Naive B cell (primary cell): ENCODE data around the gene ST6GALNAC3. TPM values are rescaled to one million over a fixed set of nuclear protein-coding genes. Genes with fewer than 3 reads are reported as not detected.

Experiments used
- ATAC-seq, 2 donors: fragments of 150-1000 bp; cut with Tn5 transposase; 2 replicates each; pipeline ENCODE4 v1.10.0; 2021; ENCODE audit warnings: low read depth in 2 of 2, mild to moderate bottlenecking in 2 of 2, moderate library complexity in 2 of 2
- DNase-seq: peaks from one replicate; pipeline ENCODE4 v3.0.0; 2022
- H3K27ac Mint-ChIP-seq, 6 donors: one replicate each; pipeline ENCODE4 v1.8.0; 2020 to 2022; ENCODE audit warnings: mild to moderate bottlenecking in 6 of 6, mixed read lengths in 6 of 6, moderate library complexity in 5 of 6, inconsistent platforms in 2 of 6
- H3K27me3 Mint-ChIP-seq, 3 donors: one replicate each; pipeline ENCODE4 v1.8.0; 2021 to 2022; ENCODE audit warnings: mixed read lengths in 3 of 3, mild to moderate bottlenecking in 1 of 3
- H3K36me3 Mint-ChIP-seq, 2 donors: one replicate each; pipeline ENCODE4 v1.8.0; 2020 to 2022; ENCODE audit warnings: mixed read lengths in 2 of 2, inconsistent platforms in 1 of 2, mild to moderate bottlenecking in 1 of 2
- H3K4me1 Mint-ChIP-seq, 3 donors: one replicate each; pipeline ENCODE4 v1.8.0; 2020 to 2022; ENCODE audit warnings: mixed read lengths in 3 of 3, inconsistent platforms in 1 of 3, mild to moderate bottlenecking in 1 of 3, moderate library complexity in 1 of 3
- H3K4me3 Mint-ChIP-seq, 8 donors: one replicate each; pipeline ENCODE4 v1.8.0; 2020 to 2022; ENCODE audit warnings: mild to moderate bottlenecking in 8 of 8, mixed read lengths in 8 of 8, moderate library complexity in 8 of 8, inconsistent platforms in 2 of 8
- H3K9me3 Mint-ChIP-seq, 7 donors: one replicate each; pipeline ENCODE4 v1.8.0; 2020 to 2022; ENCODE audit warnings: mixed read lengths in 7 of 7, mild to moderate bottlenecking in 5 of 7, inconsistent platforms in 2 of 7, moderate library complexity in 1 of 7
- polyA plus RNA-seq, 6 donors: library from polyadenylated mRNA; unstranded; fragments of 300-500 nt; fragmentation: Illumina TruSeq; gene quantifications; one replicate each; pipeline ENCODE4 v1.2.3, GENCODE V29; 2021; ENCODE audit warnings: low read depth in 6 of 6

Gene ST6GALNAC3
- polyA plus RNA-seq, 6 donors from 2014 or later = 3.8 to 12.9 (median 10.5) TPM

DNA sequence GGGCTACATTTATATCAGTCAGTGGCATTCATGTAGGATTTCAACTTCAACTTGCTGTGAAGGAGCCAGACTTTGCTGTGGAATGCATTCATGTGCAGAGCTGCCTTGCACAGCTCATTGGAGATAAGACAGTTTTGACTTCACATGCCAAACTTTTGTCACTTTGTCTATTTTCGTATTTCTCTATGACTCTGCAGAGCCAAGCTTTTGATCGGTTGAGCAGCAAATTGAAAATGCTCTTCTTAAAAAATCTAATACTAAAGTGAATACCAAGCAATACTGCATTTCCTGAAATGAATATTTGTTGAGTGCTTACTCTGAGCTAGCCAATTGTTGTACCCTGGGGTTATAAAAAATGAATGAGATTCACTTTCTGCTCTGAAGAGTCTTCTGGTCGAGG, 388.7 kb downstream of the ST6GALNAC3 start:
- H3K9me3 Mint-ChIP-seq = peaks cover 0 to 10% (median 2%) of the 10 kb centered on the region in 7 donors
- H3K4me1 Mint-ChIP-seq = peaks cover 0 to 4% (median 4%) of the 10 kb centered on the region in 3 donors
- no peak overlapping the region for H3K4me3 Mint-ChIP-seq
- no peak overlapping the region for H3K27ac Mint-ChIP-seq
- no peak for DNase-seq
- H3K27me3 Mint-ChIP-seq = no peaks in the 10 kb centered on the region
- ATAC-seq = no peak
- no peaks in the 10 kb centered on the region for H3K36me3 Mint-ChIP-seq

GRCh38 chr1:76463849-76464248, 389.3 kb downstream of the ST6GALNAC3 start:
- peaks cover 0 to 4% (median 4%) of the 10 kb centered on the region in 3 donors for H3K4me1 Mint-ChIP-seq
- DNase-seq (no peak), ATAC-seq (no peak)
- peaks cover 0 to 9% (median 2%) of the 10 kb centered on the region in 7 donors for H3K9me3 Mint-ChIP-seq
- peak overlapping the region in 1 of 6 donors; percentile 75 for H3K27ac Mint-ChIP-seq
- no peak overlapping the region for H3K4me3 Mint-ChIP-seq
- H3K36me3 Mint-ChIP-seq = no peaks in the 10 kb centered on the region
- no peaks in the 10 kb centered on the region for H3K27me3 Mint-ChIP-seq

DNA sequence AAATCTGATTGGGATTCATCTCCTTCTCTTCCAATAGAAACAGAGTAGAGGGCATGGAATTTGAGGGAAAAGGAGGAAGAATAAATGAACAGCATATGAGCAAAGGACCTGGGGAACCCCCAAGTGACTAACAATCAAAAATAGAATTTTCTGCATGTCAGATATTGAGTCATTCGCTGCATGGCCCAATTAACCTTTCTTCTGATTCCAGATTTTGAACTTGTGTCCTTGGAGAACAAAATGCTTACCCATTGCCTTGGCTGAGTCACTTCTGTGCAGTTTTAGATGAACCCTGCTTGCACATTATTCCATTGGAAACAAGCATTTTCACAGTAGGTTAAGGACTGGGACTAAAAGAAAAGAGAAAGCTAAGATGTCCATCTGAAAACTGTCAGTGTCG, 390.5 kb downstream of the ST6GALNAC3 start:
- no peaks in the 10 kb centered on the region for H3K9me3 Mint-ChIP-seq
- H3K4me1 Mint-ChIP-seq = peaks cover 0 to 4% (median 4%) of the 10 kb centered on the region in 3 donors
- no peak overlapping the region for H3K27ac Mint-ChIP-seq
- no peak overlapping the region for H3K4me3 Mint-ChIP-seq
- H3K27me3 Mint-ChIP-seq = no peaks in the 10 kb centered on the region
- no peak for DNase-seq
- ATAC-seq = no peak
- H3K36me3 Mint-ChIP-seq = no peaks in the 10 kb centered on the region

DNA sequence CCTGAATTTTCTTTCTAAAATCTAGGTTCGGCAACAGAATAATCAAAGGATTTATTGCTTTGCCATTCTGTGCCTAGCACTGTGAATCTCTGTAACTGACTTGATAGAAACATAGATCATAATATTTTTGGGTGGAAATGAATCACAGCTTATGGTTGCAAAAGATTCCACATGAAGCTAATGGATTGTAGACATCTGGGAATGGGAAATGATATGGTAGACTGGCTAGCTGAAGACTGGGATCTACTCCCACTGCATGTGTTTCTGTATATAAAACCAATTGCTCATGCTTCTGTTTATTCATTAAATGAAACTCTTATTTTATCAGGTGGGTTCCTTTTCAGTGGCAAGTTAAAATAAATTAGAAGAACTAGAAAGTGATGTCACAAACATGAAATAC, 395.6 kb downstream of the ST6GALNAC3 start:
- Mint-ChIP-seq H3K4me3 (no peak overlapping the region), H3K9me3 (peaks cover 0 to 7% (median 0%) of the 10 kb centered on the region in 7 donors), H3K4me1 (no peaks in the 10 kb centered on the region)

GRCh38 chr1:76471536-76471935, 397.0 kb downstream of the ST6GALNAC3 start:
- Mint-ChIP-seq H3K9me3 (peaks cover 0 to 7% (median 6%) of the 10 kb centered on the region in 7 donors), H3K27ac (no peak overlapping the region), H3K4me1 (no peaks in the 10 kb centered on the region), H3K36me3 (peaks cover 5 to 8% of the 10 kb centered on the region in 2 donors), H3K4me3 (no peak overlapping the region), H3K27me3 (no peaks in the 10 kb centered on the region)
- DNase-seq (no peak), ATAC-seq (no peak)

More for the DNA sequence above, 395.6 kb downstream of the ST6GALNAC3 start:
- no peak for ATAC-seq
- H3K36me3 Mint-ChIP-seq = peaks cover 5 to 8% of the 10 kb centered on the region in 2 donors
- no peak overlapping the region for H3K27ac Mint-ChIP-seq
- no peak for DNase-seq
- no peaks in the 10 kb centered on the region for H3K27me3 Mint-ChIP-seq

DNA sequence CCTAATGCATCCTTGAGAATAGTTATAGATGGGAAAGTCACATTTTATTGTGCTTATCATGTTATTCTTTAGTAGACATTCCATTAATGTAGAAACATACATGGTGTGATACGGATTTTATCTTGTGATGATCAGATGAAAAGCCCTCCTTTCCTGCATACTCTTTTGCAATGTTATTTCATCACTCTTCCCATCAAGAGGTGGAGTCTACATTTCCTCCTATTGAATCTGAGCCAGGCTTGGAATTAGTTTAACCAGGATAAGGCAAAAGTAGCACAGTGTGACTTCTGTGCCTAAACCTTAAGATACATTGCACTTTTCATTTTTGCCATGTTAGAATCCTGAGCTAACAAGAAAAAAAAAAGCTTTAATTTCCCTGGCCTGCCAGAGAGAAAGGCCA, 399.0 kb downstream of the ST6GALNAC3 start:
- DNase-seq (no peak), ATAC-seq (no peak)
- H3K27me3 Mint-ChIP-seq = no peaks in the 10 kb centered on the region
- H3K4me1 Mint-ChIP-seq = no peaks in the 10 kb centered on the region
- H3K36me3 Mint-ChIP-seq = peaks cover 8 to 13% of the 10 kb centered on the region in 2 donors
- no peak overlapping the region for H3K27ac Mint-ChIP-seq
- peaks cover 0 to 7% (median 6%) of the 10 kb centered on the region in 7 donors for H3K9me3 Mint-ChIP-seq
- H3K4me3 Mint-ChIP-seq = no peak overlapping the region

DNA sequence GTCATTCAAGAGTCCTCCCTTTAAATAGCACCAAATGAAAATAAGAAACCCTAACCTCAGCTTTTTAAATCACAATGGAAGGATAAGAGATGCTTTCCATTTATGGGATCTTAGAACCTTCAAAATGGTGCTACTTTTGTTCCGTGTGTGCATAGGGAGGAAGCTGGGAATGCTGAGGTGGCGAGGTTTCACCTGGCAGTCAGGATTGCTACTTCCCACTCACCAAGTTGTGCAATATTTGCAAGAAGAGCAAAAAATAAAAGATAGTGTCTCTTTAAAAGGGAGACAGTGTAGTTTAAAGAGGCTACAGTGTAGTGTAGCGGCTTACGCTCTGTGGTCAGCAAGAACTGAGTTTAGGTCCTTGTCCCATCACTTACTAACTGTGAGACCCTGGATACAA, 400.4 kb downstream of the ST6GALNAC3 start:
- peaks cover 0 to 11% (median 6%) of the 10 kb centered on the region in 7 donors for H3K9me3 Mint-ChIP-seq
- H3K27ac Mint-ChIP-seq = no peak overlapping the region
- H3K36me3 Mint-ChIP-seq = peaks cover 8 to 13% of the 10 kb centered on the region in 2 donors
- ATAC-seq (no peak), DNase-seq (no peak)
- no peak overlapping the region for H3K4me3 Mint-ChIP-seq
- no peaks in the 10 kb centered on the region for H3K4me1 Mint-ChIP-seq
- no peaks in the 10 kb centered on the region for H3K27me3 Mint-ChIP-seq

- Mint-ChIP-seq H3K27me3 (no peaks in the 10 kb centered on the region), H3K36me3 (peaks cover 8% of the 10 kb centered on the region in 2 donors), H3K4me1 (peaks cover 13 to 15% (median 14%) of the 10 kb centered on the region in 3 donors), H3K9me3 (peaks cover 0 to 11% (median 6%) of the 10 kb centered on the region in 7 donors), H3K4me3 (no peak overlapping the region), H3K27ac (no peak overlapping the region)
- ATAC-seq (no peak), DNase-seq (no peak)
Observed at GRCh38 chr1:76477156-76477555, 402.6 kb downstream of the ST6GALNAC3 start.

DNA sequence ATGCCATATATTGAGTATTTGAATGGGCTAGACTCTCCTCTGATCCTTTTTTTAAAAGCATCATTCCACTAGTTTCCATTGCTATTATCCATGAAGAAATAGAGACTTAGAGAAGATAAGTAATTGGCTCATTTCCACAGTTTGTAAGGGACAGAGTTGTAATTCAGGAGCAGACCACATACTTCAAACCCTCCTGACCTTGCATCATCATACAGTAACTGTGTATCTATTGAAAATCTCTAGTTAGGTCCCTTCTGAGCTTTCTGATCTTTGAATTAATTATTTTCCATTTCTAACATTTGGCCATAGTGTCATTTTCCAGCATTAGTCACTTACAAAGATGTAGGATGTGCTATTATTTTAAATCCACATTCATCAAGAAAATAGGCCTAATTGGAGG, 406.3 kb downstream of the ST6GALNAC3 start:
- no peak overlapping the region for H3K27ac Mint-ChIP-seq
- peaks cover 14 to 22% (median 15%) of the 10 kb centered on the region in 3 donors for H3K4me1 Mint-ChIP-seq
- peaks cover 0 to 8% (median 2%) of the 10 kb centered on the region in 7 donors for H3K9me3 Mint-ChIP-seq
- H3K36me3 Mint-ChIP-seq = peaks cover 0 to 8% of the 10 kb centered on the region in 2 donors
- H3K27me3 Mint-ChIP-seq = no peaks in the 10 kb centered on the region
- ATAC-seq (no peak), DNase-seq (no peak)
- no peak overlapping the region for H3K4me3 Mint-ChIP-seq

GRCh38 chr1:76481672-76482071, 407.1 kb downstream of the ST6GALNAC3 start:
- peaks cover 0 to 6% (median 2%) of the 10 kb centered on the region in 7 donors for H3K9me3 Mint-ChIP-seq
- peaks cover 14 to 24% (median 15%) of the 10 kb centered on the region in 3 donors for H3K4me1 Mint-ChIP-seq
- DNase-seq = no peak
- no peaks in the 10 kb centered on the region for H3K27me3 Mint-ChIP-seq
- H3K27ac Mint-ChIP-seq = no peak overlapping the region
- no peak for ATAC-seq
- no peak overlapping the region for H3K4me3 Mint-ChIP-seq
- peaks cover 0 to 8% of the 10 kb centered on the region in 2 donors for H3K36me3 Mint-ChIP-seq

DNA sequence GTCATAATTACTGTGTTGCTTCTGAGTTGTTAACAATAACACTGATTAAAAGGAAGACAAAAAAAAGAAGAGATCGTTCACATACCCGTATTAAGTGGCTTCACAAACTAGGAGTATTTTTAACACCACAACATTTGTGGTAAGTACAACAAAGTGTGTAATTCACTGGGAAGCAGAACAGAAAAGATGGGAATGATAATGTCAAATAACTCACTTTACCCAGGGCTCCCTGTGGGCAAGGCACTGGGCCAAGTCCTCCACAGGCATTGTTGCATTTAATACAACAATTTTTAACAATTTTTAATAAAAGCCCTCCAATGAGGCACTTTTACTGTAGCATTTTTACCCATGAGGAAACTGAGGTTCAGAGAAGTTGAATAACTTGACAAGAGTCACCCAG, 407.7 kb downstream of the ST6GALNAC3 start:
- Mint-ChIP-seq H3K27ac (no peak overlapping the region), H3K36me3 (peaks cover 3 to 11% of the 10 kb centered on the region in 2 donors), H3K27me3 (no peaks in the 10 kb centered on the region), H3K4me3 (no peak overlapping the region), H3K4me1 (peaks cover 14 to 24% (median 15%) of the 10 kb centered on the region in 3 donors), H3K9me3 (peaks cover 0 to 6% (median 2%) of the 10 kb centered on the region in 7 donors)
- ATAC-seq = no peak
- DNase-seq = no peak

GRCh38 chr1:76491737-76492136, 417.2 kb downstream of the ST6GALNAC3 start:
- no peak for ATAC-seq
- peaks cover 0 to 8% (median 7%) of the 10 kb centered on the region in 3 donors for H3K4me1 Mint-ChIP-seq

GRCh38 chr1:76492752-76493430, 418.3 kb downstream of the ST6GALNAC3 start:
- H3K27me3 Mint-ChIP-seq = no peaks in the 10 kb centered on the region
- DNase-seq (no peak), ATAC-seq (no peak)
- H3K9me3 Mint-ChIP-seq = peaks cover 0 to 2% (median 0%) of the 10 kb centered on the region in 7 donors
- peaks cover 9% of the 10 kb centered on the region in 2 donors for H3K36me3 Mint-ChIP-seq
- H3K4me1 Mint-ChIP-seq = peaks cover 0 to 8% (median 7%) of the 10 kb centered on the region in 3 donors
- H3K4me3 Mint-ChIP-seq = no peak overlapping the region
- peak overlapping the region in 1 of 6 donors; percentile 77 for H3K27ac Mint-ChIP-seq

More at GRCh38 chr1:76491737-76492136, 417.2 kb downstream of the ST6GALNAC3 start:
- Mint-ChIP-seq H3K36me3 (peaks cover 15 to 18% of the 10 kb centered on the region in 2 donors), H3K4me3 (no peak overlapping the region), H3K9me3 (peaks cover 0 to 2% (median 0%) of the 10 kb centered on the region in 7 donors), H3K27me3 (no peaks in the 10 kb centered on the region), H3K27ac (no peak overlapping the region)
- DNase-seq = no peak

- H3K9me3 Mint-ChIP-seq = no peaks in the 10 kb centered on the region
- ATAC-seq (no peak), DNase-seq (no peak)
- H3K36me3 Mint-ChIP-seq = peaks cover 0 to 2% of the 10 kb centered on the region in 2 donors
- H3K27me3 Mint-ChIP-seq = no peaks in the 10 kb centered on the region
- H3K27ac Mint-ChIP-seq = no peak overlapping the region
- no peak overlapping the region for H3K4me3 Mint-ChIP-seq
- peaks cover 0 to 8% (median 7%) of the 10 kb centered on the region in 3 donors for H3K4me1 Mint-ChIP-seq
Observed at GRCh38 chr1:76494807-76495206, 420.3 kb downstream of the ST6GALNAC3 start.
